A673 (cell line): ENCODE data around the gene RERE.

ENCODE experiments used
- CTCF ChIP-seq: fragments of 300-800, 200-600 bp; sonication (generic); conservative IDR thresholded peaks from 2 replicates; pipeline ENCODE4 v1.5.1; 2017; ENCODE audit warnings: low read depth, mild to moderate bottlenecking, antibody characterized with exemption, low read length, moderate library complexity, mixed read lengths
- EZH2 ChIP-seq: fragments of 200-600 bp; sonication (generic); IDR thresholded peaks from 2 replicates; pipeline ENCODE4 v1.6.1; 2017; ENCODE audit warnings: borderline replicate concordance, low read depth, mild to moderate bottlenecking, mixed read lengths, antibody characterized with exemption, low read length; ENCODE audit not compliant: poor library complexity, severe bottlenecking

- TF ChIP-seq CTCF (no peak), EZH2 (no peak)
Measured at GRCh38 chr1:8303876-8304275, 513.6 kb downstream of the RERE start.
